Activated T-helper 2 cell treated with anti-CD3 and anti-CD28 coated beads, Interferon-gamma antibody, Interleukin-2, Interleukin-4, amounts not matched to agents 10 μg/mL and 5 μg/mL and 100 μg/mL, durations not matched to agents 14 hours and 24 hours and 36 hours (primary cell): ENCODE measurements around the gene TLE3. TPM values are rescaled to one million over a fixed set of nuclear protein-coding genes. Genes with fewer than 3 reads are reported as not detected.
"Not testable (repeated sequence)": the region's sequence is repeated elsewhere in the genome, so short reads cannot be mapped to it uniquely, and the experiment has no call there.

ENCODE experiments used
- DNase-seq: peaks from one replicate; pipeline ENCODE4 v3.0.0; 2021; ENCODE audit warnings: low spot score
- H3K27ac Mint-ChIP-seq: one replicate; pipeline ENCODE4 v1.8.0; 2021; ENCODE audit warnings: mixed read lengths
- H3K27me3 Mint-ChIP-seq: one replicate; pipeline ENCODE4 v1.8.0; 2021; ENCODE audit warnings: low read depth, mixed read lengths
- H3K36me3 Mint-ChIP-seq: one replicate; pipeline ENCODE4 v1.8.0; 2021; ENCODE audit warnings: low read depth, mixed read lengths
- H3K4me1 Mint-ChIP-seq: one replicate; pipeline ENCODE4 v1.8.0; 2021; ENCODE audit warnings: low read depth, mixed read lengths
- H3K4me3 Mint-ChIP-seq: one replicate; pipeline ENCODE4 v1.8.0; 2021; ENCODE audit warnings: low read depth, mild to moderate bottlenecking, moderate library complexity, mixed read lengths
- H3K9me3 Mint-ChIP-seq: one replicate; pipeline ENCODE4 v1.8.0; 2021; ENCODE audit warnings: mixed read lengths
- intact Hi-C: fragments of 100-400 bp; cut with micrococcal nuclease; formaldehyde crosslinking; loops from one replicate; pipeline ENCODE4 v1.15.1; 2023
- total RNA-seq: library from RNA; stranded (reverse); gene quantifications from 2 replicates; pipeline ENCODE4 v1.2.3, GENCODE V29; 2022

TLE3 gene
- total RNA-seq, 1 donor from 2014 or later = 102 TPM

DNA sequence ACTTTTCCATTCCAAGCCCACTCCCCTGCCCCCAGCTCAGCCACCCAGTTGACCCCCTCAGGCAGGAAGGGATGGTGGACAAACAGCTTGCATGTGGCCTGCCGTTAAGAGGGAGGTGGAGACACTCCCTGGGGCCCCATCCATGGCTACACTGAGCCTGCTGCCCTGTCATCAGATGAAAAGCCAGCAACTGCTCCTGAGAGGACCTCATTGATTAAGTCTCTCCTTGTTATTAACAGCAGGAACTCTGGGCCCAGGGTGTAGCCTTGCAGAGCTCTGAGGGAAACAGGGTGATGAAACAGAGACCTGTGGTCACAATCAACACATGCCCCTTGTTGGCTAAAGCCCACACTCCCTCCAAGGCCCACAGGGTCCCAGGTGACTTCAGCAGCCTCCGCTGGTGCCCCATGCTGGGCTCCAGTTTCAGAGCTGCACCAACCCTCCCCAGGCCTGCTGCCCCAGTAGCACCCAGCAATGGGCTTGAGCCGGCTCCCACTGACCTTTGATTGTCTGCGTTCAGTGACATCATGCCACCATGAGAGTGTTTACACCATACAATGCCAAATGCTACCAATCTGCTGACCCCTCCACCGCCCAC lies 22.3 kb upstream of the TLE3 start:
- Mint-ChIP-seq H3K4me1 (no peaks in the 10 kb centered on the region), H3K27ac (no peak overlapping the region), H3K27me3 (peaks cover 42% of the 10 kb centered on the region), H3K4me3 (no peak overlapping the region), H3K36me3 (no peaks in the 10 kb centered on the region), H3K9me3 (no peaks in the 10 kb centered on the region)
- no peak for DNase-seq
- intact Hi-C loops = no loop called here

DNA sequence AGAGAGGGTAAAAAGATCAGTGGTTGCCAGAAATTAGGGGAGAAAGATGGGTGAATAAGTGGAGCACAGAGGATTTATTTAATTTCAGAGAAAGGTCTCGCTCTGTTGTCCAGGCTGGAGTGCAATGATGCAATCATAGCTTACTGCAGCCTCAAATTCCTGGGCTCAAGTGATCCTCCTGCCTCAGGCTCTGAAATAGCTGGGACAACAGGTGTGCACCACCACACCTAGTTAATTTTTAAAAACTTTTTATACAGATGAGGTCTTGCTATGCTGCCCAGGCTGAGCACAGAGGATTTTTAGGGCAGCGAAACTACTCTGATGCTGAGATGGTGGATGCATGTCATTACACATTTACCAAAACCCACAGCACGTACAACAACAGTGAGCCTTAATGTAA lies 20.9 kb upstream of the TLE3 start:
- Mint-ChIP-seq H3K4me1 (no peaks in the 10 kb centered on the region), H3K36me3 (no peaks in the 10 kb centered on the region), H3K27ac (no peak overlapping the region), H3K9me3 (no peaks in the 10 kb centered on the region), H3K4me3 (no peak overlapping the region), H3K27me3 (peaks cover 45% of the 10 kb centered on the region)
- no peak for DNase-seq
- intact Hi-C loops = no loop called here

DNA sequence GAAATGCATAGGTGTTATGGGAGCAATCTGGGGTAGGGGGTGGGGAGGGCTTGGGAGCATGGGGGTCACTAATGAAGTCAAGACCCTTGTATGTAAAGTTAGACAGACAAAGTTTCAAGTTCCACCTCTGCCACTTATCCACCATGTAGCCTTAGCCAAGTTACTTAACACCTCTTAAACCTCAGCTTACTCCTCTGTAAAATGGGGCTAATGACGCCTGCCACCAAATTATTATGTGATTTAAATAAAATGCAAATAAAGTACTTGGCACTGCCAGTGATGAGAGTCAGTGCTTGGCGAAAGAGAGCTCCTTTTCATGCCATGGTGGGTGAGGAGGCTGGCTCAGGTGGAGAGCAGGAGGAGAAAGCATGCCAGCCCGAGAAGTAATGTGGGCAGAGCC lies 18.6 kb upstream of the TLE3 start:
- Mint-ChIP-seq H3K4me1 (no peaks in the 10 kb centered on the region), H3K36me3 (no peaks in the 10 kb centered on the region), H3K9me3 (no peaks in the 10 kb centered on the region), H3K27me3 (peaks cover 42% of the 10 kb centered on the region), H3K27ac (no peak overlapping the region), H3K4me3 (no peak overlapping the region)
- DNase-seq = no peak
- intact Hi-C loops = no loop called here

DNA sequence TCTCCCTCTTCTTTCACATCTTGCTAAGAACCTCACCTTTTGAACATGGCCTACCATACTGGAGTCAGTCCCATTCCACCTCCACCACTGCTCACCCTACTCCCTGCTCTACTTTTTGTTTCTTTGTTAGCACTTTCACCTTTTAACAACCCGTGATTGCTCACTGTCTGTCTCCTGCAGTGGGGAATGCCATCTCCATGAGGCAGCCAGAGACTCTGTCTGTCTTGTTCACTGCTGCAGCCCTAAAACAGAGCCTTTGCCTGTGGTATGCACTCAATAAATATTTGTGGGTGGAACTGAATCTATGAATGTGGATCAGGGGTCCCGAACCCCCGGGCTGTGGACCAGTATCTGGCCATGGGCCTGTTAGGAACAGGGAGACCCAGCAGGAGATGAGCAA lies 16.5 kb upstream of the TLE3 start:
- Mint-ChIP-seq H3K4me1 (no peaks in the 10 kb centered on the region), H3K4me3 (no peak overlapping the region), H3K9me3 (no peaks in the 10 kb centered on the region), H3K27ac (no peak overlapping the region), H3K27me3 (peaks cover 49% of the 10 kb centered on the region), H3K36me3 (no peaks in the 10 kb centered on the region)
- no peak for DNase-seq
- intact Hi-C loops = no loop called here

DNA sequence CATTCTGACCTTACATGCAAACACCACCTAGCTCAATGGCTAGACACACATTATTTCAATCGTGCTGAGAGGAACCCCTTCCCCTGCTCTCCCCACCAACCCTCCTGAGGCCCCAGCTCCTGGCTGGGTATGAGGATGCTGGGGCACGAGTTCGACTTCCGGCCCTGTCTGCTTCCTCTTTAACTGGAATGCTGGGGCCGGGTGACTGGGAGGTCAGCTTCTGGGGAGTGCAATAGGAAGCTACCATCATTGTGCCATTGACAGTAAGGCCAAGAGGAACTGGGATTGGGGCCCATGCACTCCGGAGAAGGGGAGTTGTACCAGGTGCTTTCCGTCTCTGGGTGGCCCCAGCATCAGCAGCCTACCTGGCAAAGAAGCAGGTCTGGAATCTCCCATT lies 15.6 kb upstream of the TLE3 start:
- intact Hi-C loops = no loop called here
- Mint-ChIP-seq H3K4me3 (no peak overlapping the region), H3K27me3 (peaks cover 55% of the 10 kb centered on the region), H3K36me3 (no peaks in the 10 kb centered on the region), H3K9me3 (no peaks in the 10 kb centered on the region), H3K27ac (no peak overlapping the region), H3K4me1 (no peaks in the 10 kb centered on the region)
- DNase-seq = no peak

DNA sequence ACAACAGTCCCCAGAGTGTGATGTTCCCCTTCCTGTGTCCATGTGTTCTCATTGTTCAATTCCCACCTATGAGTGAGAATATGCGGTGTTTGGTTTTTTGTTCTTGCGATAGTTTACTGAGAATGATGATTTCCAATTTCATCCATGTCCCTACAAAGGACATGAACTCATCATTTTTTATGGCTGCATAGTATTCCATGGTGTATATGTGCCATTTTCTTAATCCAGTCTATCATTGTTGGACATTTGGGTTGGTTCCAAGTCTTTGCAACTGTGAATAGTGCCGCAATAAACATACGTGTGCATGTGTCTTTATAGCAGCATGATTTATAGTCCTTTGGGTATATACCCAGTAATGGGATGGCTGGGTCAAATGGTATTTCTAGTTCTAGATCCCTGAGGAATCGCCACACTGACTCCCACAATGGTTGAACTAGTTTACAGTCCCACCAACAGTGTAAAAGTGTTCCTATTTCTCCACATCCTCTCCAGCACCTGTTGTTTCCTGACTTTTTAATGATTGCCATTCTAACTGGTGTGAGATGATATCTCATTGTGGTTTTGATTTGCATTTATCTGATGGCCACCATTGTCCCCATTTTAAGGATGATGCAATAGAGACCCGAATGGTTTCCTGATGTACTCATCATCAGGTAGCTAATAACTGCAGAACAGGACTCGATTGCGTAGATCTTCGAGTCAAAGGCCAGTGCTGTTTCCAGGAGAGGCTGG lies 15.0 kb upstream of the TLE3 start:
- H3K4me1 Mint-ChIP-seq, intact Hi-C loops, DNase-seq, H3K9me3 Mint-ChIP-seq, H3K27ac Mint-ChIP-seq, H3K36me3 Mint-ChIP-seq, H3K4me3 Mint-ChIP-seq: not testable (repeated sequence)
- H3K27me3 Mint-ChIP-seq = peaks cover 56% of the 10 kb centered on the region

DNA sequence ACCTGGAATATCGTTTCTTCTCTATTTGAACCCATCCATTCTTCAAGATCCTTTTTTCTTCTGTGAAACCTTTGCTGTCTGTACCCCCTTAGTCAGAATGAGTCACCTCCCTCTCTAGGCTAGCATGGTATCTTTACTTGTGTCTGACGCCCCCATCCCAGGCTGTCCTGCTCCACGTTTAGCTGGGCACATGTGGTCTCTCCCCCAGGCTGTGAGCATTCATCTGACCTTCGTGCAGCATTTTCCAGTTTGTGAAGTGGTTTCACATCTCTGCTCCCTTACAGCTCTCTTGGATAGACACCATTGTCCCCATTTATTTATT lies 14.3 kb upstream of the TLE3 start:
- intact Hi-C loops = no loop called here

DNA sequence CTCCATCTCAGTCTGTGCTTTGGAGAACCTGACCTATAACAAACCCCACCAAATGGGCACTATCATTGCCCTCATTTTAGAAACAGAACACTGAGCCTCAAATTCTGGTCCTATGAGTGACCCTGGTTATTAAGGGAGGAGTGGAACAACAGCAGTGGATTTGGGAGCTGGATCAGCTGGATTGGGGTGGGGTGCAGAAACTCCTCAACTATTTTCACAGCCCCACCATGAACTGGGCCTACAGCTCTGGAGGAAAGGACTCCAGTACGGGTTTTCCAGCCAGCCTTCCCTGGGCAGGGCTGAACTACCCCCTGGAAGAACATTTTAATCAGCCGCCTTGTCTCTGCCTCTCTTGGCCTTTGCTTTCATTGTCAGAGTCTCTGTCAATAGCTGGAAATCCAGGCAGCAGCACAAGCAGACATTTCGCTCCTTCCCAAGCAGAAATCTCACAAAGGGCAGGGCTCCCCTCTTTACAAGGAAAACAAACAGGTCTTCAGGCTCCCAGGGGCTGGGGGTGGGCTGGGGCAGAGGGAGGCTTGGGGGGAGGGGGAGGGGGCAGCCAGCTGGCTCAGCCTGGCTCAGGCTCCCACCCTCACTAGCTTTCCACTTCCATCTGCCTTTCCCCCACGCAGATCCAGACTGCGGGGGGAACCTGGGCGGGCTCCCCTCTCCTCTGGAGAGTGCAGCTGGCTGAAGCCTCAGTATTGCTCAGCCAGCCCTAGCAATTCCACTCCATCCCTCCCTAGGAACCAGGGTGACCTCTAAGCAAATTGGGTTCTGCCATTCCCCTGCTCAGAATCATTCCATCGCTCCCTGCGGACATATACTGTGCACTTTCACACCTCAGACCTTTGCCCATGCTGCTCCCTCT lies 13.7 kb upstream of the TLE3 start:
- H3K27me3 Mint-ChIP-seq = peaks cover 54% of the 10 kb centered on the region
- DNase-seq = no peak
- H3K36me3 Mint-ChIP-seq = no peaks in the 10 kb centered on the region
- H3K4me3 Mint-ChIP-seq = no peak overlapping the region
- no peak overlapping the region for H3K27ac Mint-ChIP-seq
- no peaks in the 10 kb centered on the region for H3K4me1 Mint-ChIP-seq
- intact Hi-C loops = no loop called here
- no peaks in the 10 kb centered on the region for H3K9me3 Mint-ChIP-seq

More for the DNA sequence above, 14.3 kb upstream of the TLE3 start:
- peaks cover 55% of the 10 kb centered on the region for H3K27me3 Mint-ChIP-seq
- H3K27ac Mint-ChIP-seq = no peak overlapping the region
- no peaks in the 10 kb centered on the region for H3K9me3 Mint-ChIP-seq
- no peaks in the 10 kb centered on the region for H3K4me1 Mint-ChIP-seq
- H3K36me3 Mint-ChIP-seq = no peaks in the 10 kb centered on the region
- DNase-seq = no peak
- H3K4me3 Mint-ChIP-seq = no peak overlapping the region

DNA sequence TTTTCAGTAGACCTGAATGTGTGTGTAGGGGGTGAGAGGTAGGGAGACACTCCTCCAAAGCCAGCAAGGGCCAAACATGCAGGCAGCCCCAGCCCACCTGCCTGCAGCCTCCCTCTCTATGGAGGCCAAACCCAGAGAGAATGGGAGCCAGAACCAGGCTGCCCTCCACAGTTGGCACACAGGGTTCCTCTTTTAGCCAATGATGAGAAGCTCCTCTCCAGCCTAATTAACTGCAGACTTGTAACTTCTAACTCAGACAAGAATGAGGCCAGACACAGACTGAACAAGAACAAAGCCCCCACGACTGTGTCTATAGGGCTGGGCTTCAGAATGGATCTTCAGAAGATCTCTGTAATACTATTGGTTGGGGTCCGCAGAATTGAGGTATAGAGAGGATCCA lies 12.3 kb upstream of the TLE3 start:
- no peaks in the 10 kb centered on the region for H3K36me3 Mint-ChIP-seq
- H3K4me3 Mint-ChIP-seq = no peak overlapping the region
- no peak overlapping the region for H3K27ac Mint-ChIP-seq
- no peak for DNase-seq
- H3K4me1 Mint-ChIP-seq = no peaks in the 10 kb centered on the region
- peaks cover 56% of the 10 kb centered on the region for H3K27me3 Mint-ChIP-seq
- intact Hi-C loops = no loop called here
- no peaks in the 10 kb centered on the region for H3K9me3 Mint-ChIP-seq

DNA sequence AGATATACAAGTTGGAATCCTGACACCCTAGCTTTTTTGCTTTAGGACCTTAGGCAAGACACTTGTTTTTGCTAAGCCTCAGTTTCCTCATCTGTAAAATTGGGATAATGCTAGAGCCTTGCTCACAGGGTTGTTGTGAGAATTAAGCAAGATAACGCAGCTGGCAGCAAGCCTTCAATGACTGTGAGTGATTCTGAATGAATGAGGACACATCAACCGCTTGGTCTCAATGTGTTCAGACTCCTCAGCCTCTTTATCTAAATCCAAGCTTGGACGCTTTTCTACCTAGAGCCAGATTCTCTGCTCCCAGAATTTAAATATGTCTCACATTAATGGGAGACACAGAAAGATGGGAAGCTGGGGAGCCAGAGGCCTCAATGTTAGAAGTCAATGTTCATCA lies 11.8 kb upstream of the TLE3 start:
- peaks cover 59% of the 10 kb centered on the region for H3K27me3 Mint-ChIP-seq

DNA sequence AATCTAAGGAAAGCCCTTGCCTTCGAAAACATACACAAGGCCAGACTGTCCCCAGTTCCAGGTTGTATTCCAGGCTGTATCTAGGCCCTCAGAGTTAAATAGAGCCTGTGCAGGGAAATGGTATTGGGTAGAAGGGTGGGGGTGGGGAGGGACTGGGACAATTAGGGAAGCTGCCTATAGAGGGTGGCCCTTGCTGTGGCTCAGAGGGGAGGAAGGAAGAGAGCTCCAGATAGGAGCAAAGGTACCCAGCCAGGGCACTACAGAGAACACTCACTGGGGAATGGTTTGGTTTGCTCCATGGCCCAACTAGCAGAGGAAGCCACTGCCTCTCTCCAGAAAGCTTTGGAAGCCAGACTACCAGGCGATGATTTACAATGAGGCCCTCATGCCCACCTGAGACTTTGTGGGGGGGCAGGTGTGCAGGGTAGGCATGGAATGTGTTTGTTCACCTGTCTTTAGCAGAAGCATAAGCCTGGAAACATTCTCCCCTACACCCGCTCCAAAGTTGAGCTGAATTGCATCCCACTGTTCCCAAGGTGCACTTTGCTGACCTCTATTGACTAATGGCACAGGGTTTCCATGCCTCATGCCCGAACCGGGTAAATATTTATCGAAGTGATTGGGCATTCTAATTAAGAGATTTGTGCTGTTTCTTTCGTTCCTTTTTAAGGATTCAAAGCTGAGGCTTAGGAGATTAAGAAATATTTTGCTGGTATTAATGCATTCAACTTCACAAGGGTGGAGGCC lies 6.3 kb upstream of the TLE3 start:
- Mint-ChIP-seq H3K27me3 (peaks cover 70% of the 10 kb centered on the region), H3K9me3 (no peaks in the 10 kb centered on the region), H3K36me3 (no peaks in the 10 kb centered on the region), H3K27ac (no peak overlapping the region), H3K4me3 (no peak overlapping the region), H3K4me1 (peaks cover 26% of the 10 kb centered on the region)
- DNase-seq = no peak
- intact Hi-C loops = no loop called here

More for the DNA sequence above, 11.8 kb upstream of the TLE3 start:
- intact Hi-C loops = no loop called here
- Mint-ChIP-seq H3K27ac (no peak overlapping the region), H3K9me3 (no peaks in the 10 kb centered on the region), H3K4me3 (no peak overlapping the region), H3K4me1 (no peaks in the 10 kb centered on the region), H3K36me3 (no peaks in the 10 kb centered on the region)
- no peak for DNase-seq

DNA sequence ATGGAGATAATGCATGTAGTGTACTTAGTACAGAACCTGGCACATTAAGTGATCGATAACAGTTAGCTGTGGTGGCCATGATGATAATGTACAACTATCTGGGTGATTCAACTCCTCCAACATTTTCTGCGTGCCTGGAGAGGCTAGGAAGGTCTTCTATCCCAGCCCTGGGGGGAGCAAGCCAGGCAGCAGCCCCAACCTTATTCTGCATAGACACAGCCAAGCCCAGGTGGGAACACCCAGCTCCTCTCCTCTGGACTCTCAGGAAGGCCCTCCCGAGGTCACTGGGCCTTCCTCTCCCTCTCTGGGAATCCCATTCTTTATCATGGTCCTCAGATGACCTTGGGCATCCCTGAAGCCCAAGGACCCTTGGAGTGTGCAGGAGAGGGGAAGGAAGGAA lies 5.1 kb upstream of the TLE3 start:
- DNase-seq = no peak
- Mint-ChIP-seq H3K9me3 (no peaks in the 10 kb centered on the region), H3K4me1 (peaks cover 26% of the 10 kb centered on the region), H3K27me3 (peaks cover 62% of the 10 kb centered on the region), H3K36me3 (no peaks in the 10 kb centered on the region), H3K4me3 (no peak overlapping the region), H3K27ac (no peak overlapping the region)
- intact Hi-C loops = no loop called here
